HG03060 (cell line): ENCODE results near the gene GLP1R.

Source experiments
- ATAC-seq: cut with Tn5 transposase; IDR thresholded peaks from one replicate; pipeline ENCODE4 v1.9.1; 2021; ENCODE audit warnings: low read depth, moderate number of reproducible peaks; ENCODE audit not compliant: unreplicated experiment

The GLP1R gene

GRCh38 chr6:39082310-39082709, 33.7 kb downstream of the GLP1R start:
- ATAC-seq: no peak

- no peak for ATAC-seq
Measured at GRCh38 chr6:39083231-39083634, 34.7 kb downstream of the GLP1R start.

- ATAC-seq: no peak
Measured at GRCh38 chr6:39084506-39084905, 35.9 kb downstream of the GLP1R start.

GRCh38 chr6:39085129-39085797, 36.7 kb downstream of the GLP1R start:
- no peak for ATAC-seq

GRCh38 chr6:39086294-39086693, 37.7 kb downstream of the GLP1R start:
- no peak for ATAC-seq

GRCh38 chr6:39086711-39087110, 38.1 kb downstream of the GLP1R start:
- no peak for ATAC-seq

- ATAC-seq: no peak
Measured at GRCh38 chr6:39087197-39087596, 38.6 kb downstream of the GLP1R start.

GRCh38 chr6:39088331-39088730, 39.8 kb downstream of the GLP1R start:
- ATAC-seq: no peak

GRCh38 chr6:39090036-39090435, 41.5 kb downstream of the GLP1R start:
- no peak for ATAC-seq

- no peak for ATAC-seq
Measured at GRCh38 chr6:39091220-39091619, 42.6 kb downstream of the GLP1R start.

GRCh38 chr6:39092124-39092523, 43.5 kb downstream of the GLP1R start:
- no peak for ATAC-seq

- no peak for ATAC-seq
Measured at GRCh38 chr6:39093149-39093708, 44.6 kb downstream of the GLP1R start.

GRCh38 chr6:39095578-39095977, 47.0 kb downstream of the GLP1R start:
- no peak for ATAC-seq

- ATAC-seq: no peak
Measured at GRCh38 chr6:39100358-39100757, 51.8 kb downstream of the GLP1R start.

- ATAC-seq: peak; percentile 23
Measured at GRCh38 chr6:39102071-39102820, 53.7 kb downstream of the GLP1R start.

GRCh38 chr6:39102821-39103136, 54.2 kb downstream of the GLP1R start:
- ATAC-seq: peak; percentile 48

- no peak for ATAC-seq
Measured at GRCh38 chr6:39104528-39104927, 55.9 kb downstream of the GLP1R start.

GRCh38 chr6:39107034-39107433, 58.5 kb downstream of the GLP1R start:
- ATAC-seq: no peak

- ATAC-seq: no peak
Measured at GRCh38 chr6:39107641-39108040, 59.1 kb downstream of the GLP1R start.

GRCh38 chr6:39108041-39108839, 59.7 kb downstream of the GLP1R start:
- ATAC-seq: no peak

- ATAC-seq: no peak
Measured at GRCh38 chr6:39111280-39111679, 62.7 kb downstream of the GLP1R start.
